A549 (cell line): ENCODE measurements around the gene C9orf152. TPM values are rescaled to one million over a fixed set of nuclear protein-coding genes. Genes with fewer than 3 reads are reported as not detected.

Source experiments
- ATAC-seq, 2 experiments: fragments of 200-7000 bp in 1 of 2; fragments of >200 bp in 1 of 2; cut with Nextera tagmentation in 1 of 2; cut with Tn5 transposase in 1 of 2; 3 replicates each; pipeline versions ENCODE4 v1.8.0 to v1.9.1; 2018 to 2020; ENCODE audit warnings: mild to moderate bottlenecking in 1 of 2, moderate library complexity in 1 of 2
- CTCF ChIA-PET: fragments of 300-600 bp; sonication (Branson Sonifier 250); formaldehyde crosslinking; extraction: SDS; loops from one replicate; lab custom pipeline; 2021; ENCODE audit warnings: antibody characterized with exemption, inconsistent platforms; lab: Yijun Ruan, JAX
- POLR2A ChIA-PET: fragments of 350-600 bp; formaldehyde crosslinking; extraction: SDS; loops from one replicate; lab custom pipeline; 2021; ENCODE audit warnings: antibody characterized with exemption, inconsistent platforms; lab: Yijun Ruan, JAX
- DNase-seq, 2 experiments: peaks; one replicate each; pipeline versions ENCODE4 v3.0.0 to v3.0.0-alpha.2; 2011 to 2016; ENCODE audit warnings: low read depth in 1 of 2, low spot score in 1 of 2
- FAIRE-seq: peaks from 2 replicates; lab custom pipeline; 2011; peaks lifted over from hg19 to GRCh38; lab: Jason Lieb, UNC
- H3K27ac ChIP-seq, 2 experiments: fragments of >200 bp; sonication (Bioruptor Twin); formaldehyde crosslinking; 3 replicates each; pipeline ENCODE4 v1.5.1; 2016 to 2017
- H3K4me1 ChIP-seq: fragments of >200 bp; sonication (Bioruptor Twin); formaldehyde crosslinking; 3 replicates; pipeline ENCODE4 v1.6.1; 2016
- H3K4me2 ChIP-seq: fragments of >200 bp; sonication (Bioruptor Twin); formaldehyde crosslinking; 3 replicates; pipeline ENCODE4 v1.6.1; 2016
- H3K4me3 ChIP-seq: fragments of >200 bp; sonication (Bioruptor Twin); formaldehyde crosslinking; 3 replicates; pipeline ENCODE4 v1.5.1; 2016
- H3K9me3 ChIP-seq: fragments of >200 bp; sonication (Bioruptor Twin); formaldehyde crosslinking; 3 replicates; pipeline ENCODE4 v1.6.1; 2016
- BHLHE40 ChIP-seq: IDR thresholded peaks from 2 replicates; pipeline ENCODE4 v1.6.1; 2012; ENCODE audit warnings: low read depth, low read length, inconsistent platforms
- CEBPB ChIP-seq, 2 experiments: fragments of >200 bp in 1 of 2; sonication (Bioruptor Twin) in 1 of 2; formaldehyde crosslinking in 1 of 2; IDR thresholded peaks; 2 replicates each; pipeline ENCODE4 v1.6.1; 2012 to 2016
- CHD2 ChIP-seq: fragments of 150-350 bp; IDR thresholded peaks from 2 replicates; pipeline ENCODE4 v1.6.1; 2014; ENCODE audit warnings: low read length; ENCODE audit not compliant: partially characterized antibody
- CHD4 ChIP-seq: fragments of 200-600 bp; sonication (generic); IDR thresholded peaks from 2 replicates; pipeline ENCODE4 v1.6.1; 2016; ENCODE audit warnings: antibody characterized with exemption, mild to moderate bottlenecking, borderline replicate concordance
- EHF ChIP-seq: fragments of 250-450 bp; sonication (Bioruptor Pico); IDR thresholded peaks from 2 replicates; pipeline ENCODE4 v1.5.0; 2020; ENCODE audit warnings: mild to moderate bottlenecking
- EHMT2 ChIP-seq: fragments of 200-600 bp; sonication (generic); IDR thresholded peaks from 2 replicates; pipeline ENCODE4 v1.6.1; 2016; ENCODE audit warnings: antibody characterized with exemption, low read depth, mild to moderate bottlenecking, moderate library complexity
- ESRRA ChIP-seq: fragments of 150-350 bp; IDR thresholded peaks from 2 replicates; pipeline ENCODE4 v1.6.1; 2014; ENCODE audit warnings: mild to moderate bottlenecking, low read length, borderline replicate concordance
- GATA3 ChIP-seq: IDR thresholded peaks from 2 replicates; pipeline ENCODE4 v1.6.1; 2012; ENCODE audit warnings: borderline replicate concordance
- HEYL ChIP-seq: fragments of 250-450 bp; sonication (Bioruptor Pico); IDR thresholded peaks from 2 replicates; pipeline ENCODE4 v1.8.0; 2021; ENCODE audit warnings: mild to moderate bottlenecking, moderate library complexity
- HOXA7 ChIP-seq: fragments of 250-450 bp; sonication (Bioruptor Pico); IDR thresholded peaks from 2 replicates; pipeline ENCODE4 v1.5.0; 2020; ENCODE audit warnings: mild to moderate bottlenecking, moderate library complexity
- HOXB13 ChIP-seq: fragments of 250-450 bp; sonication (Bioruptor Pico); IDR thresholded peaks from 2 replicates; pipeline ENCODE4 v1.5.0; 2020; ENCODE audit warnings: low read depth, mild to moderate bottlenecking, moderate library complexity
- MYC ChIP-seq: IDR thresholded peaks from 2 replicates; pipeline ENCODE4 v1.6.1; 2012; ENCODE audit warnings: mild to moderate bottlenecking, inconsistent platforms, low read length, improper control_type of control experiment, borderline replicate concordance
- NPAS2 ChIP-seq: fragments of 250-450 bp; sonication (Bioruptor Pico); IDR thresholded peaks from 2 replicates; pipeline ENCODE4 v1.8.0; 2022; ENCODE audit warnings: mild to moderate bottlenecking, moderate library complexity, borderline replicate concordance
- RNF2 ChIP-seq: fragments of 200-600 bp; sonication (generic); IDR thresholded peaks from 2 replicates; pipeline ENCODE4 v1.6.1; 2016; ENCODE audit warnings: low read depth, mild to moderate bottlenecking, antibody characterized with exemption, moderate library complexity, borderline replicate concordance
- SREBF2 ChIP-seq: fragments of 450-650 bp; IDR thresholded peaks from 2 replicates; pipeline ENCODE4 v1.6.1; 2014; ENCODE audit warnings: mild to moderate bottlenecking, moderate library complexity
- TFCP2L1 ChIP-seq: fragments of 250-450 bp; sonication (Bioruptor Pico); IDR thresholded peaks from 2 replicates; pipeline ENCODE4 v1.5.0; 2021; ENCODE audit warnings: mild to moderate bottlenecking
- ZFP36 ChIP-seq: fragments of 450-650 bp; IDR thresholded peaks from 2 replicates; pipeline ENCODE4 v1.6.1; 2014; ENCODE audit warnings: borderline replicate concordance; ENCODE audit not compliant: partially characterized antibody
- ZNF302 ChIP-seq: fragments of 250-450 bp; sonication (Bioruptor Pico); IDR thresholded peaks from 2 replicates; pipeline ENCODE4 v1.9.0; 2021; ENCODE audit warnings: inconsistent platforms, mild to moderate bottlenecking, moderate library complexity
- whole genome bisulfite sequencing: methylation state at CpG from one replicate; pipeline ENCODE4 v1.1.6; 2017; ENCODE audit errors: missing lambda C conversion rate; 5-methylcytosine and 5-hydroxymethylcytosine counted together
- polyA plus RNA-seq, 4 experiments: library from polyadenylated mRNA; depleted of rRNA in 3 of 4; stranded (reverse); fragments of >200 nt; fragmentation: RNase III in 1 of 4; extraction: RNeasy Plus Mini Kit Qiagen cat#74134 plus additional on column Dnase treatment in 1 of 4; gene quantifications; 2 replicates in 3 of 4; 3 replicates in 1 of 4; pipeline ENCODE4 v1.2.3, GENCODE V29; 2011 to 2017
- TF ChIP-seq, protein P1 (sequence below): fragments of 200-600 bp; sonication (generic); IDR thresholded peaks from 2 replicates; pipeline ENCODE4 v1.6.1; 2016; ENCODE audit warnings: antibody characterized with exemption, mild to moderate bottlenecking, moderate library complexity

C9orf152 gene
- polyA plus RNA-seq, 2 of the 4 experiments (the other 2 are of a cell fraction) = 0.10 to 0.79 TPM

GRCh38 chr9:110192531-110193261 is 15.3 kb downstream of the C9orf152 start:
- POLR2A ChIA-PET = interaction anchor here (1.8 kb wide), 1 partner anchor 64 kb away, joined by 4 read pairs; the partner anchor contains the start of gene TXN
- FAIRE-seq = no peak
- ATAC-seq = no peak
- peak in 1 of 2 experiments; percentile 23 for DNase-seq
- TF ChIP-seq HOXA7 (CRISPR knock-in tag) (no peak), MYC (no peak), ZFP36 (no peak), RNF2 (no peak), CEBPB (IDR thresholded peaks at IDR 0.05) (no peak), HOXB13 (CRISPR knock-in tag) (no peak)
- WGBS = 80% methylated on average over 5 of the region's 5 CpGs
- peak overlapping the region; percentile 64; the same call in 2 of the 3 replicates for H3K4me2 ChIP-seq
- peaks cover 4% of the 10 kb centered on the region; the same call in 2 of the 3 replicates for H3K9me3 ChIP-seq
- CTCF ChIA-PET = interaction anchor here (0.6 to 17.3 kb wide), 4 partner anchors 10 to 599 kb away, joined by 4 to 196 read pairs (median 12); partner anchors contain the start of gene C9orf152
- no peak overlapping the region for H3K4me3 ChIP-seq
- peak overlapping the region; percentile 60 to 69; a peak in 5 of 6 replicates for H3K27ac ChIP-seq
- peaks cover 42% of the 10 kb centered on the region for H3K4me1 ChIP-seq

DNA sequence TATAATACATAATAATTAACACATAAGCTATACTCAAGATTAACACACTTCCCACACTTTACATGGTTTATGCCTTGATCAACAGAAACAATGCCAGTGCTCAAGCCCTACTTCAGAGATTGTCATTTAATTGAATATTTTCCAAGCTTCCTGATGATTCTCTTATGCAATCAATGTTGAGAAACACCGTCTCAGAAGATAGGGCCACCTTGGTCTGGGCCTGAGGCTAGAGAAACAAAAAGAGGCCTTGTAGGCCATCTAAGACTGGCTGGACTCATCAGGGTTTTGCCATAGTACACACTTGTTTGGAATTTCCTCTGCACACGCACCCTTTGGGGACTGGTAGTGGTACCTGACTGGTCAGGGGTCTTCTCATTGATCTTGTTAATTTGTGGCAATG is 16.3 kb downstream of the C9orf152 start:
- Histone ChIP-seq H3K4me2 (no peak overlapping the region), H3K4me1 (peaks cover 39% of the 10 kb centered on the region), H3K9me3 (peaks cover 4% of the 10 kb centered on the region; the same call in 2 of the 3 replicates), H3K27ac (peak overlapping the region; percentile 40 to 60; a peak in 4 of 6 replicates), H3K4me3 (no peak overlapping the region)
- TF ChIP-seq CEBPB (IDR thresholded peaks at IDR 0.05) (peak; percentile 41 to 43; a peak in 2 of 4 replicates), BHLHE40 (no peak), SREBF2 (no peak)
- ChIA-PET POLR2A (no interaction called here), CTCF (interaction anchor here (0.6 to 17.3 kb wide), 4 partner anchors 8 to 25 kb away, joined by 3 to 196 read pairs (median 12); partner anchors contain the start of gene C9orf152)
- FAIRE-seq = no peak
- WGBS = 82% methylated on average over 2 of the region's 2 CpGs
- ATAC-seq = no peak
- no peak for DNase-seq

DNA sequence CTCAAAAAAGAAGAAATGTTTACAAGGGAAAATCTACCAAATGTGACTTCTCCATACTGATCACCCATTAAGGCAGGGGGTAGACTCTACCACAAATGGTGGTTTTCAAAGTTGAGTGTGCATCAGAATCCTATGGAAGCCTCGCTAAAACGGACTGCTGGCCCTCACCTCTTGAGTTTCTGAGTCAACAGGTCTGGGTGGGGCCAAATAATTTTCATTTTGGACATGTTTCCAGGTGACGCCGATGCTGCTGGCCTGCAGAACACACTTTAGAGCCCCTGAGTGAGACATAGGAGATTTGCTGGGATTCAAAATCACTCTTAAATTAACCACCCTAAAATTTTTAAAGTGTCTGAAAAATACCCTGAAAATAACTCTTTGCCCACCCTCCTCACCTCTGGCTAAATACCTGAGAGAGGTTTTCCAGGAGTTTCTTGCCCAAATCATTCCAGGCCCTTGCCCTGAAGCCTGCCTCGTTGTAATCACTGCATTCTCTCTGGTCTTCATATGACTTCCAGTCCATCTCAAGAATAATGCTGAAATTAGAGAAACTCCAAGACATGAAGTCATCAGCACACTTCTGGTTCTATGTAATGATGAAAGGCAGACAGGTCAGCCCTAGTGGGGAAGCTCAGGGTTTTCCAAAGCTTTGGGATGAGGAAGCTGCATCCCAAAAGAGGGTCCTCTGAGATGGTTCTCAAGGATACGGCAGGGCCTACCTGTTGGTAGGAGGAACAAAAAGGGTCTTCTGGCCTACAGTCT is 18.2 kb downstream of the C9orf152 start:
- peak overlapping the region in 1 of 2 experiments; percentile 57; a peak in 1 of 6 replicates for H3K27ac ChIP-seq
- TF ChIP-seq HOXB13 (CRISPR knock-in tag) (no peak), CHD4 (no peak), GATA3 (no peak), ZNF302 (CRISPR knock-in tag) (no peak), TFCP2L1 (no peak), ESRRA (no peak), NPAS2 (CRISPR knock-in tag) (no peak)
- H3K4me2 ChIP-seq = no peak overlapping the region
- H3K9me3 ChIP-seq = peaks cover under 1% of the 10 kb centered on the region; the same call in 2 of the 3 replicates
- POLR2A ChIA-PET = no interaction called here
- no peak overlapping the region for H3K4me3 ChIP-seq
- ATAC-seq = no peak
- FAIRE-seq = no peak
- WGBS = 80% methylated on average over 5 of the region's 6 CpGs
- H3K4me1 ChIP-seq = peaks cover 37% of the 10 kb centered on the region
- CTCF ChIA-PET = interaction anchor here (0.6 to 17.3 kb wide), 5 partner anchors 9 to 238 kb away, joined by 3 to 196 read pairs (median 3); no protein-coding TSS in a partner anchor
- no peak for DNase-seq

DNA sequence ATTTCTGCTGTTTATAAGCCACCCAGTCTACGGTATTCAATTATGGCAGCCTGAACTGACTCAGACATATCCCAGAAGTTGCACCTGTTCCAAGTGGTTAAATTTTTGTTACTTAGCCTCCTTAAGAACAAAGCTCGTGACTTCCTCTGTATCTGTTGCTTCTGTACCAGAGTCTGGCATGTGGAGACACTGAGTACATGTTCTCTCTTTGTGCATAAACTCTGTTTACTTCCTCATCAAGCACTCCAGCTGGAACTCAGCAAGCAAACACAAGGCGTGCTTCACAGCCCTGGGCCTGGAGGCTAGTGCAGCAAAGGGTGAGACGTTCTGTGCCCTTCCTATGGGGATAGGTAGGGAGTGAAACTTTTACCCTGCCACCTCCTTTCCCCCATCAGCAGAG is 19.0 kb downstream of the C9orf152 start:
- H3K4me3 ChIP-seq = no peak overlapping the region
- peak in 1 of 2 experiments; percentile 66; a peak in 3 of 6 replicates for ATAC-seq
- POLR2A ChIA-PET = no interaction called here
- CTCF ChIA-PET = interaction anchor here (0.9 to 17.3 kb wide), 4 partner anchors 8 to 239 kb away, joined by 3 to 196 read pairs (median 4); no protein-coding TSS in a partner anchor
- no peak overlapping the region for H3K4me2 ChIP-seq
- no peak for TF ChIP-seq EHMT2
- TF ChIP-seq BHLHE40 = no peak
- TF ChIP-seq CHD2 = no peak
- TF ChIP-seq EHF (CRISPR knock-in tag) = no peak
- TF ChIP-seq HEYL (CRISPR knock-in tag) = no peak
- TF ChIP-seq, protein P1, sequence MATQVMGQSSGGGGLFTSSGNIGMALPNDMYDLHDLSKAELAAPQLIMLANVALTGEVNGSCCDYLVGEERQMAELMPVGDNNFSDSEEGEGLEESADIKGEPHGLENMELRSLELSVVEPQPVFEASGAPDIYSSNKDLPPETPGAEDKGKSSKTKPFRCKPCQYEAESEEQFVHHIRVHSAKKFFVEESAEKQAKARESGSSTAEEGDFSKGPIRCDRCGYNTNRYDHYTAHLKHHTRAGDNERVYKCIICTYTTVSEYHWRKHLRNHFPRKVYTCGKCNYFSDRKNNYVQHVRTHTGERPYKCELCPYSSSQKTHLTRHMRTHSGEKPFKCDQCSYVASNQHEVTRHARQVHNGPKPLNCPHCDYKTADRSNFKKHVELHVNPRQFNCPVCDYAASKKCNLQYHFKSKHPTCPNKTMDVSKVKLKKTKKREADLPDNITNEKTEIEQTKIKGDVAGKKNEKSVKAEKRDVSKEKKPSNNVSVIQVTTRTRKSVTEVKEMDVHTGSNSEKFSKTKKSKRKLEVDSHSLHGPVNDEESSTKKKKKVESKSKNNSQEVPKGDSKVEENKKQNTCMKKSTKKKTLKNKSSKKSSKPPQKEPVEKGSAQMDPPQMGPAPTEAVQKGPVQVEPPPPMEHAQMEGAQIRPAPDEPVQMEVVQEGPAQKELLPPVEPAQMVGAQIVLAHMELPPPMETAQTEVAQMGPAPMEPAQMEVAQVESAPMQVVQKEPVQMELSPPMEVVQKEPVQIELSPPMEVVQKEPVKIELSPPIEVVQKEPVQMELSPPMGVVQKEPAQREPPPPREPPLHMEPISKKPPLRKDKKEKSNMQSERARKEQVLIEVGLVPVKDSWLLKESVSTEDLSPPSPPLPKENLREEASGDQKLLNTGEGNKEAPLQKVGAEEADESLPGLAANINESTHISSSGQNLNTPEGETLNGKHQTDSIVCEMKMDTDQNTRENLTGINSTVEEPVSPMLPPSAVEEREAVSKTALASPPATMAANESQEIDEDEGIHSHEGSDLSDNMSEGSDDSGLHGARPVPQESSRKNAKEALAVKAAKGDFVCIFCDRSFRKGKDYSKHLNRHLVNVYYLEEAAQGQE = no peak
- TF ChIP-seq HOXB13 (CRISPR knock-in tag) = no peak
- TF ChIP-seq ZFP36 = no peak
- no peak for TF ChIP-seq CHD4
- FAIRE-seq = no peak
- no peaks in the 10 kb centered on the region for H3K9me3 ChIP-seq
- peak in 1 of 2 experiments; percentile 45 for DNase-seq
- WGBS = 46% methylated on average over 4 of the region's 4 CpGs
- peak overlapping the region in 1 of 2 experiments; percentile 58; a peak in 1 of 6 replicates for H3K27ac ChIP-seq
- H3K4me1 ChIP-seq = peaks cover 29% of the 10 kb centered on the region
